ENCODE measurements around the gene FCRLB.

FCRLB gene

DNA sequence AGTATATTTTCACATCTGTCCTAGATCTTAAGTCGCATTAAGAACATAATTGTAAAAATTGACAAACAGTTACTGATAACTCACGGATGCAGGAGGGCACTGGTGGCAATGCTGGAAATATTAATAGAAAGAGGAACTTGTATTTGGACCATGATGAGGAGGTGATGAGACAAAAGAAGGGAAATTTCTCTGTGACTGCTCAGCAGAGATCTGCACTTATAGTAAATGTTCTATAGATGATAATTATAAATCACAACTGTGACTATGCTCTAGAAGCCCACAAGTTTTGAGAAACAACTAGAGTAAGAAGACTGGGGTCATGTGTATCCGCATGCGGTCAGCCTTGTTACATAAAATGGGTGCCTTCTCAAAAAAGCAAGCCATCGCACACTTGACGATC lies 19.6 kb downstream of the FCRLB start:
- Histone ChIP-seq H3K9me3 (ENCODE audit: low read length) (no peaks in the 10 kb centered on the region), H3K4me3 (ENCODE audit: low read depth, low read length, poor library complexity, severe bottlenecking) (no peak overlapping the region), H3K36me3 (ENCODE audit: insufficient read depth, low read length) (no peaks in the 10 kb centered on the region), H3K4me1 (ENCODE audit: insufficient read depth, low read length, severe bottlenecking) (peaks cover 41% of the 10 kb centered on the region), H2AFZ (ENCODE audit: low read length) (no peak overlapping the region), H3K27me3 (ENCODE audit: insufficient read depth, low read length) (no peaks in the 10 kb centered on the region; the same call in 1 of the 2 replicates), H3K4me2 (ENCODE audit: low read length) (no peak overlapping the region; the same call in 1 of the 2 replicates), H3K27ac (ENCODE audit: low read depth, low read length, poor library complexity, severe bottlenecking) (peak overlapping the region; percentile 77), H3K9ac (ENCODE audit: low read length) (no peak overlapping the region), H3F3A (ENCODE audit: insufficient read depth, low read length) (no peaks in the 10 kb centered on the region), H3K9me2 (ENCODE audit: low read depth, low read length) (no peaks in the 10 kb centered on the region), H3K79me2 (ENCODE audit: insufficient read depth, low read length) (no peaks in the 10 kb centered on the region), H4K20me1 (ENCODE audit: insufficient read depth, low read length) (no peaks in the 10 kb centered on the region)
- TF ChIP-seq EZH2 (IDR thresholded peaks at IDR 0.05; ENCODE audit: borderline replicate concordance, low read length), result no peak
- no peak for TF ChIP-seq CTCF (IDR thresholded peaks at IDR 0.05; ENCODE audit: low read length)

DNA sequence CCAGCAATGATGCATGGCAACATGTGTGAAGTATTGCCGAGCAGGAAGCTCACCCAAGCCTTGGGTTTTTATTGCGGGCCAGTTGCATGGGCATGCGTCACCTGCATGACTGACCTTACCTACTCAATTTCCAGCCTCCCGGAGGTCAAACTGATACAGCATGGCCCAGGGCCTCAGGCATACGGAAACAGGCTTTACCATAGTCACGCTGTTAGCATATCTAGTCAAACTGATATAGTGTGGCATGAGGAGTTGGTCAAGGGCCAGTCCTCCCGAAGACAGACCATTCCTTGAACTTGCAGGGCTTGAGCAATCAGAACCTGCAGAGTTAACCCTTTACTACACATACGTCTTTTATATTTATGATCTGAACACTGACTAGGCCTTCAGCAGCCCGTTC lies 21.9 kb downstream of the FCRLB start:
- Histone ChIP-seq H3K9me3 (ENCODE audit: low read length) (no peaks in the 10 kb centered on the region), H3K4me1 (ENCODE audit: insufficient read depth, low read length, severe bottlenecking) (peaks cover 44% of the 10 kb centered on the region), H2AFZ (ENCODE audit: low read length) (no peak overlapping the region), H3K27ac (ENCODE audit: low read depth, low read length, poor library complexity, severe bottlenecking) (no peak overlapping the region), H3K9me2 (ENCODE audit: low read depth, low read length) (no peaks in the 10 kb centered on the region), H3K4me3 (ENCODE audit: low read depth, low read length, poor library complexity, severe bottlenecking) (no peak overlapping the region), H4K20me1 (ENCODE audit: insufficient read depth, low read length) (no peaks in the 10 kb centered on the region), H3K9ac (ENCODE audit: low read length) (no peak overlapping the region), H3K36me3 (ENCODE audit: insufficient read depth, low read length) (no peaks in the 10 kb centered on the region), H3K79me2 (ENCODE audit: insufficient read depth, low read length) (no peaks in the 10 kb centered on the region), H3F3A (ENCODE audit: insufficient read depth, low read length) (no peaks in the 10 kb centered on the region), H3K27me3 (ENCODE audit: insufficient read depth, low read length) (no peaks in the 10 kb centered on the region; the same call in 1 of the 2 replicates), H3K4me2 (ENCODE audit: low read length) (no peak overlapping the region)
- TF ChIP-seq EZH2 (IDR thresholded peaks at IDR 0.05; ENCODE audit: borderline replicate concordance, low read length), result no peak
- no peak for TF ChIP-seq CTCF (IDR thresholded peaks at IDR 0.05; ENCODE audit: low read length)

GRCh38 chr1:161747801-161748200 lies 26.5 kb downstream of the FCRLB start:
- H2AFZ ChIP-seq (ENCODE audit: low read length), result no peak overlapping the region

More at GRCh38 chr1:161747801-161748200, 26.5 kb downstream of the FCRLB start:
- Histone ChIP-seq H3K9ac (ENCODE audit: low read length) (no peak overlapping the region; the same call in 1 of the 2 replicates), H3K27ac (ENCODE audit: low read depth, low read length, poor library complexity, severe bottlenecking) (no peak overlapping the region), H3K9me2 (ENCODE audit: low read depth, low read length) (no peaks in the 10 kb centered on the region), H4K20me1 (ENCODE audit: insufficient read depth, low read length) (no peaks in the 10 kb centered on the region), H3K36me3 (ENCODE audit: insufficient read depth, low read length) (peaks cover 12% of the 10 kb centered on the region), H3K9me3 (ENCODE audit: low read length) (no peaks in the 10 kb centered on the region), H3K4me2 (ENCODE audit: low read length) (peak overlapping the region; percentile 51; the same call in 1 of the 2 replicates), H3K4me3 (ENCODE audit: low read depth, low read length, poor library complexity, severe bottlenecking) (no peak overlapping the region), H3K79me2 (ENCODE audit: insufficient read depth, low read length) (peaks cover 6% of the 10 kb centered on the region; the same call in 1 of the 2 replicates), H3F3A (ENCODE audit: insufficient read depth, low read length) (no peaks in the 10 kb centered on the region), H3K4me1 (ENCODE audit: insufficient read depth, low read length, severe bottlenecking) (peaks cover 33% of the 10 kb centered on the region), H3K27me3 (ENCODE audit: insufficient read depth, low read length) (no peaks in the 10 kb centered on the region; the same call in 1 of the 2 replicates)
- TF ChIP-seq EZH2 (IDR thresholded peaks at IDR 0.05; ENCODE audit: borderline replicate concordance, low read length) (no peak), CTCF (IDR thresholded peaks at IDR 0.05; ENCODE audit: low read length) (no peak)
